A375 (cell line): ENCODE measurements around the gene FOXA2. TPM values are rescaled to one million over a fixed set of nuclear protein-coding genes. Genes with fewer than 3 reads are reported as not detected.

ENCODE experiments used
- small RNA-seq: library from RNA; depleted of rRNA; stranded (forward); fragments of <200 nt; gene quantifications from one replicate; pipeline ENCODE3, GENCODE V24; 2014
- total RNA-seq: library from RNA; depleted of rRNA; stranded (reverse); fragments of >200 nt; shearing (Covaris generic); gene quantifications from 2 replicates; pipeline ENCODE4 v1.2.3, GENCODE V29; 2014; rRNA removed

FOXA2 gene
- 0.19 and 0.21 TPM in 2 replicates for total RNA-seq

GRCh38 chr20:22584522-22584921 is at the start of gene FOXA2:
Gene FOXA2, minus strand, starts transcription at chr20:22584572. Its CDS starts 294 bp downstream, at chr20:22584278.

Small RNA genes lying within 50 kb of the gene (small RNA-seq; reads per million reads assigned to genes)
- gene LINC00261, result not detected
